Astrocyte of the spinal cord (primary cell): ENCODE measurements around the gene DYNLT2B.

Source experiments
- DNase-seq: peaks from one replicate; pipeline ENCODE4 v3.0.0; 2011; ENCODE audit warnings: low read depth, low spot score
- H3K4me3 ChIP-seq: 2 replicates; pipeline ENCODE4 v1.5.1; 2011; ENCODE audit warnings: low read depth, mild to moderate bottlenecking, low read length, moderate library complexity
- in situ Hi-C: cut with HindIII; loops from 2 replicates; pipeline ENCODE4 v1.10.0; 2017; ENCODE audit warnings: low sequenced_read_pairs
- TF ChIP-seq, protein P1 (sequence below): IDR thresholded peaks from 2 replicates; pipeline ENCODE4 v1.5.1; 2012; ENCODE audit warnings: low read depth, mild to moderate bottlenecking, low read length, inconsistent platforms

Gene DYNLT2B

DNA sequence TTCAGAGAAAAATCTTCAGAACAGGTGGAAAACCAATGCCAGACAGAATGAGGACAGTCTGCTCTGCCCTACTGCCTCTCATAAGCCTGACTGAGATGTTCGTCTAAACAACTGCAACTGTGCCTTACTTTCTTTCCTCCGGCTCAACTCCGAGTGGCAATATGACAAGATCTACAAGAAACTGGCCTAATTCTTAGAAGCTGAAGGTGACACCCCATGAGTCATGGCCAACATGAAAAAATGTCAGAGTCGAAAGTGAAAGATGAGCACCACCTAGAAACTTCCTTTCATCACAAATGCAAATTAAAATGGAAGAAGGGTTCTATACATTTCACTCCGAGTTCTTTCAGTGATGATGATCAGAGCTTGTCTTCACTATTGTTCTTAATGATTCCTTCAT is 43.5 kb downstream of the DYNLT2B start:
- in situ Hi-C loops: no loop called here
- TF ChIP-seq, protein P1, sequence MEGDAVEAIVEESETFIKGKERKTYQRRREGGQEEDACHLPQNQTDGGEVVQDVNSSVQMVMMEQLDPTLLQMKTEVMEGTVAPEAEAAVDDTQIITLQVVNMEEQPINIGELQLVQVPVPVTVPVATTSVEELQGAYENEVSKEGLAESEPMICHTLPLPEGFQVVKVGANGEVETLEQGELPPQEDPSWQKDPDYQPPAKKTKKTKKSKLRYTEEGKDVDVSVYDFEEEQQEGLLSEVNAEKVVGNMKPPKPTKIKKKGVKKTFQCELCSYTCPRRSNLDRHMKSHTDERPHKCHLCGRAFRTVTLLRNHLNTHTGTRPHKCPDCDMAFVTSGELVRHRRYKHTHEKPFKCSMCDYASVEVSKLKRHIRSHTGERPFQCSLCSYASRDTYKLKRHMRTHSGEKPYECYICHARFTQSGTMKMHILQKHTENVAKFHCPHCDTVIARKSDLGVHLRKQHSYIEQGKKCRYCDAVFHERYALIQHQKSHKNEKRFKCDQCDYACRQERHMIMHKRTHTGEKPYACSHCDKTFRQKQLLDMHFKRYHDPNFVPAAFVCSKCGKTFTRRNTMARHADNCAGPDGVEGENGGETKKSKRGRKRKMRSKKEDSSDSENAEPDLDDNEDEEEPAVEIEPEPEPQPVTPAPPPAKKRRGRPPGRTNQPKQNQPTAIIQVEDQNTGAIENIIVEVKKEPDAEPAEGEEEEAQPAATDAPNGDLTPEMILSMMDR: no peak
- peak; percentile 20 for DNase-seq
- H3K4me3 ChIP-seq: no peak overlapping the region

DNA sequence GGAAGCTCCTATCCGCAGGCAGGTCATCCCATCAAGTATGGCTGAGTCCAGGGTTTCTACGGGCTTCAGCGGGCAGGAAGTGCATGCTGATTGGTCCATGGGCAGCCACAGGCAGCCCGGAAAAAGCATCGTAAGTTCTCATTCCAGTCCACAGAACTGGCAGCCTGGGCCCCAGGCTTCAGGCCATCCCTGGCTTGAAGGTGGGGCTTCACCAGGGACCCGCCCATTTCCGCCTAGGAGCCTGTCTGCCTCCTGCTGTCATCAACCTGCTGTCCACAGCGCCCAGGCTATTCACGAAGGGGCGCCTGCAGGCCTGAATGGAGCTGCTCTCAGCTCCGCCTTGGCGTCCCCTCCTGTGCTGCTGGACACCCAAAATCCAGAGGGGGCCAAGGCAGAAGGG is 44.4 kb downstream of the DYNLT2B start:
- H3K4me3 ChIP-seq: no peak overlapping the region
- TF ChIP-seq, protein P1: no peak
- in situ Hi-C loops: no loop called here
- no peak for DNase-seq

DNA sequence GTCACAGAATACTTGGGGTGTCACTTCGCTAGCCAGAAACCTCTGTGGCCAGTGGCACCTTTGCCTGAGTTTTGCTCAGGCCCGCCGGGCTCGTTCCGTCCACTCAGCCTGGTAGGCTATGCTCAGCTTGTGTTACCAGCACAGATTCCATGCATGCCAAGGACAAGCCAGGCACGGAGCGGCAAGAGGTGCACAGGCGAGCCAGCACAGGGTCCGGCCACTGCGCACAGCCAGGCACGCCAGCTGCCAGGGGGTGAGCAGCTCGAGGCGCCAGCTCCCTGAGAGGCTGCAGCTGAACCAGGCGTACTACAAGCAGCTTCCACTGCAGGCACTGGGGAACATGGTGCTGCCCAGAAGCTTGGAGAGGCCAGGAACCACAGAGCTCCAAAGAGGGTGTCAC is 45.2 kb downstream of the DYNLT2B start:
- no peak for DNase-seq
- TF ChIP-seq, protein P1: no peak
- no peak overlapping the region for H3K4me3 ChIP-seq
- in situ Hi-C loops: no loop called here

DNA sequence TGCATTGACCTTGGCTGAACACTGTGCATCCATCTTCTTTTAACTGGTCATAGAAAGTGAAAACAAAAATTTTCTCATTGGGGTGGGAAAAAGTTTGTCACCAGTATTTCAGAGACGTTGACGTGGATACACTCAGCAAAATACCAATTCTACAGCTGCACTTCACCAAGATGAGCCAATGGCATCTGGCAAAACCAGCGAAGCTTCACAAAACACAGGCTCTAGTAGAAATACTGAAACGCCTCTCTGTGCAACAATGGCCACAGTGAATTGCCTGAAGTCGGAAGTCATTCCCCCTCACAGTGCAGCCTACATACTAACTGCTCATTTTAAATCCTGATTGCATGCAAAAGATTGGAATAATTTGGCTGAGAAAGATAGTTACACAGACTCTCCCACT is 47.5 kb downstream of the DYNLT2B start:
- in situ Hi-C loops: no loop called here
- DNase-seq: no peak
- H3K4me3 ChIP-seq: no peak overlapping the region
- TF ChIP-seq, protein P1: no peak

DNA sequence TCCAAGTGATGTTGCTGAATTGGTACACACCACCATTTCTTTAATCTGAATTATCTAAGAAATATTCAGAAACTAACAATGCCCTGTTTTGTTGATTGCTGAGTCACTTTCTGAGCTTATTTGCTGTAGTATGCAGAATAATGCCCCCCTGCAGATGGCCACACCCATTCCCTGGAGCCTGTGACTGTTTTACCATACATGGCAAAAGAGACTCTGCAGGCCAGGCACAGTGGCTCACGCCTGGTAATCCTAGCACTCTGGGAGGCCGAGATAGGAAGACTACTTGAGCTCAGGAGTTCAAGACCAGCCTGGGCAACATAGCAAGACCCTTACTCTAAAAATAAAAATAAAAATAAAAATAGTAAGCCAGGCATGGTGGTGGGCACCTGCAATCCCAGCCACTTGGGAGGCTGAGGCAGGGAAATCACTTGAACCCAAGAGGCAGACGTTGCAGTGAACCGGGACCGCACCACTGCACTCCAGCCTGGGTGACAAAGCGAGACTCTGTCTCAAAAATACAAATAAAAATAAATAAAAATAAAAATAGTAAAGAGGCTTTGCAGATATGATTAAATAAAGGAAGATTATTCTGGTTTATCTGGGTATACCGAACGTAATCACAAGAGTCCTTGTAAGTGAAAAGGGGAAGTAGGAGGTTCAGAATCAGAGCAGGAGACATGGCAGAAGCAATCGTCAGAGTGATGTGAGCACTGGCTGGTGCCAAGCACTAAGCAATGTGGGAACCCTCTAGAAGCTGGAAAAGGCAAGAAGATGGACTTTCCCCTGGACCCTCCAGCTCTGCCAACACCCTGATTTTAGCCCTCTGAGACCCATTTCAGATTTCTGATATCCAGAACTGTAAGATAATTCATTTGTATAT is 49.5 kb downstream of the DYNLT2B start:
- H3K4me3 ChIP-seq: no peak overlapping the region
- TF ChIP-seq, protein P1: no peak
- DNase-seq: peak; percentile 86
- in situ Hi-C loops: no loop called here

DNA sequence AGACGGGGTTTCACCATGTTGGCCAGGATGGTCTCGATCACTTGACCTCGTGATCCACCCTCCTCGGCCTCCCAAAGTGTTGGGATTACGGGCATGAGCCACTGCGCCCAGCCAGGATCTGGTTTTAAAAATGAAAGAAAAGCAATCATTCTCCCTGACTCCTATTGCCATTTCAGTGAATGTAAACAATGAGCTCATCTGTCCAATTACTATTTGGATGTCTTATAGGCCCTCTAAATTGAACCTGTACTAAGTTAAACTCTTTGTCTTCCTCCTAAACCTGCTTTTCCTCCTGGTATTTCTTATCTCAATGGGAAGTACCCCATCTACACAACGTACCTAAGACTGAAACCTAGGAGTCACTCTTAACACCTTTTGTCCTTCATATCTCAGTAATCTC is 54.2 kb downstream of the DYNLT2B start:
- H3K4me3 ChIP-seq: no peak overlapping the region
- in situ Hi-C loops: no loop called here
- TF ChIP-seq, protein P1: no peak
- DNase-seq: no peak
